D341Med (cell line): ENCODE data around the gene CFAP119.

Experiments
- DNase-seq: peaks from one replicate; pipeline ENCODE4 v3.0.0; 2012; ENCODE audit warnings: low spot score

CFAP119 gene

GRCh38 chr16:30740364-30741251 lies 21.3 kb downstream of the CFAP119 start:
- no peak for DNase-seq

DNA sequence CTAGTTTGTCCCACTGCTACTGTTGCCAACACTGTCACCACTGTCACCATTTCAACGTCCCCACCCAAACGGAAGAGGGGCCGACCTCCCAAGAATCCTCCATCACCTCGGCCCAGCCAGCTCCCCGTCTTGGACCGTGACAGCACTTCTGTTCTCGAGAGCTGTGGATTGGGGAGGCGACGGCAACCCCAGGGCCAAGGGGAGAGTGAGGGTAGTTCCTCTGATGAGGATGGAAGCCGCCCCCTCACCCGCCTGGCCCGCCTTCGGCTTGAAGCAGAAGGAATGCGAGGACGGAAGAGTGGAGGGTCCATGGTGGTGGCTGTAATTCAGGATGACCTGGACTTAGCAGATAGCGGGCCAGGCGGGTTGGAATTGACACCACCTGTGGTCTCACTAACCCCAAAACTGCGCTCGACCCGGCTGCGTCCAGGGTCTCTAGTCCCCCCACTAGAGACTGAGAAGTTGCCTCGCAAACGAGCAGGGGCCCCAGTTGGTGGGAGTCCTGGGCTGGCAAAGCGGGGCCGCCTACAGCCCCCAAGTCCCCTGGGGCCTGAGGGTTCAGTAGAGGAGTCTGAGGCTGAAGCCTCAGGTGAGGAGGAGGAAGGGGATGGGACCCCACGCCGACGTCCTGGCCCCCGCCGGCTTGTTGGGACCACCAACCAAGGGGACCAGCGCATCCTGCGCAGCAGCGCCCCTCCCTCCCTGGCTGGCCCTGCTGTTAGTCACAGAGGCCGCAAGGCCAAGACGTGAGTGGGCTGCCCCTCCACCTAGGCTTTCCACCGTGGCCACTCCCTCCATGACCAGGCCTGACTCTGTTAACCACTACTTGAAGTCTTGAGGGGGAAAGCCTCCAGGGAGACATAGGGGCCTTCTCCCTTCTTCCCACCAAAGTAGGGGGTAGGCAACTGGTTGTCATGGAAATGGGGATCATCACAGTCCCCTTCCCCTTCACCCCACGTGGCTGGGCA lies 22.6 kb downstream of the CFAP119 start:
- DNase-seq: no peak

DNA sequence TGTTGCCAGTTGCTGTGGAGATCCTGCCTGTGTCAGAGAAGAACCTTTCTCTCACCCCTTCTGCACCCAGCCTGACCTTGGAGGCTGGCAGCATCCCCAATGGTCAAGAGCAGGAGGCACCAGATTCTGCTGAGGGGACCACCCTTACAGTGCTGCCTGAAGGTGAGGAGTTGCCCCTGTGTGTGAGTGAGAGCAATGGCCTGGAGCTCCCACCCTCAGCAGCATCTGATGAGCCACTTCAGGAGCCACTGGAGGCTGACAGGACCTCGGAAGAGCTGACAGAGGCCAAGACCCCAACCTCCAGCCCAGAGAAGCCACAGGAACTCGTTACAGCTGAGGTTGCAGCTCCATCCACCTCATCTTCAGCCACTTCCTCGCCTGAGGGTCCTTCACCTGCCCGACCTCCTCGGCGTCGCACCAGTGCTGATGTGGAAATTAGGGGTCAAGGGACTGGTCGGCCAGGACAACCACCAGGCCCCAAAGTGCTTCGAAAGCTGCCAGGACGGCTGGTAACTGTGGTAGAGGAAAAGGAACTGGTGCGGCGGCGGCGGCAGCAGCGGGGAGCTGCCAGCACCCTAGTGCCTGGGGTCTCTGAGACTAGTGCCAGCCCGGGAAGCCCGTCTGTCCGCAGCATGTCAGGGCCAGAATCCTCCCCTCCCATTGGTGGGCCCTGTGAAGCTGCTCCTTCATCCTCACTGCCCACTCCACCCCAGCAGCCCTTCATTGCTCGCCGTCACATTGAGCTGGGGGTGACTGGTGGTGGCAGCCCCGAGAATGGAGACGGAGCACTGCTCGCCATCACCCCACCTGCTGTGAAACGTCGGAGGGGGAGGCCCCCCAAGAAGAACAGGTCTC lies 23.8 kb downstream of the CFAP119 start:
- no peak for DNase-seq

GRCh38 chr16:30736995-30737793 lies 24.7 kb downstream of the CFAP119 start:
- DNase-seq: no peak

DNA sequence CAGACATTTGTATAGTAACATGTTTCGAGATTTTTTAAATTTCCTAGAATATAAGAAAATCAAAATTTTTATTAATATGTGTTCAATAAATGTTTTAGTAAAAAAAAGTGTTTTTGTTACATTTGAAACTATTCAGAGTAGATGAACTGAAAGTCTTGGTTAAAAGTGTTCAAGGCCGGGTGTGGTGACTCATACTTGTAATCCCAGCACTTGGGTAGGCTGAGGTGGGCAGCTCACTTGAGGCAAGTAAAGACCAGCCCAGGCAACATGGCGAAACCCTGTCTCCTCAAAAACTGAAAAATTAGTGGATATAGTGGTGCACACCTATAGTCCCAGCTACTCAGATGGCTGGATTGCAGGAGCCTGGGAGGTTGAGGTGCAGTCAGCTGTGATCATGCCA lies 30.5 kb downstream of the CFAP119 start:
- DNase-seq: no peak

- DNase-seq: no peak
Measured at GRCh38 chr16:30728899-30729672, 32.8 kb downstream of the CFAP119 start.

GRCh38 chr16:30728321-30728720 lies 33.5 kb downstream of the CFAP119 start:
- no peak for DNase-seq

GRCh38 chr16:30725418-30725792 lies 36.5 kb downstream of the CFAP119 start:
- no peak for DNase-seq

- no peak for DNase-seq
Measured at GRCh38 chr16:30724641-30725417, 37.0 kb downstream of the CFAP119 start.

- no peak for DNase-seq
Measured at GRCh38 chr16:30723725-30724355, 38.0 kb downstream of the CFAP119 start.

- DNase-seq: no peak
Measured at GRCh38 chr16:30722916-30723315, 38.9 kb downstream of the CFAP119 start.

GRCh38 chr16:30722443-30722842 lies 39.4 kb downstream of the CFAP119 start:
- no peak for DNase-seq

GRCh38 chr16:30721606-30722005 lies 40.3 kb downstream of the CFAP119 start:
- DNase-seq: peak; percentile 62

DNA sequence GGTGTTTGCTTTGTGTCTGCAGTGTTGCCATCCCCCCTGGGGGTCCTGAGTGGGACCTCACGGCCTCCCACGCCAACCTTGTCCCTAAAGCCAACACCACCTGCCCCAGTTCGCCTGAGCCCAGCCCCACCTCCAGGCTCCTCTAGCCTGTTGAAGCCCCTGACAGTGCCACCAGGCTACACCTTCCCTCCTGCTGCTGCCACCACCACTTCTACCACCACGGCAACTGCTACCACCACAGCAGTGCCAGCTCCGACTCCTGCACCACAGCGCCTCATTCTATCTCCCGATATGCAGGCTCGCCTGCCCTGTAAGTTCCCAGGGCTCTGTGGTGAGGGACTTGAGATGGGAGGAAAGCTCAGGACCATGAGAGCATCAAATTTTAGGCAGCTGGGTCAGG lies 40.7 kb downstream of the CFAP119 start:
- no peak for DNase-seq

- no peak for DNase-seq
Measured at GRCh38 chr16:30720694-30721093, 41.2 kb downstream of the CFAP119 start.

GRCh38 chr16:30720086-30720485 lies 41.8 kb downstream of the CFAP119 start:
- DNase-seq: no peak

GRCh38 chr16:30715750-30716445 lies 46.0 kb downstream of the CFAP119 start:
- DNase-seq: no peak

- no peak for DNase-seq
Measured at GRCh38 chr16:30711712-30712111, 50.1 kb downstream of the CFAP119 start.
